OCI-LY7 (cell line): Measurements from ENCODE around the gene SLC27A5.

Experiments
- CTCF ChIP-seq: fragments of 200-600 bp; sonication (generic); conservative IDR thresholded peaks from 2 replicates; pipeline ENCODE4 v1.5.1; 2014; ENCODE audit warnings: mild to moderate bottlenecking, antibody characterized with exemption, low read length, moderate library complexity, mixed read lengths
- EZH2phosphoT487 ChIP-seq: fragments of 200-600 bp; sonication (generic); IDR thresholded peaks from 2 replicates; pipeline ENCODE4 v1.6.1; 2018; ENCODE audit warnings: low read depth, borderline replicate concordance, mild to moderate bottlenecking, mixed run types, antibody characterized with exemption, low read length, moderate library complexity, mixed read lengths

DNA sequence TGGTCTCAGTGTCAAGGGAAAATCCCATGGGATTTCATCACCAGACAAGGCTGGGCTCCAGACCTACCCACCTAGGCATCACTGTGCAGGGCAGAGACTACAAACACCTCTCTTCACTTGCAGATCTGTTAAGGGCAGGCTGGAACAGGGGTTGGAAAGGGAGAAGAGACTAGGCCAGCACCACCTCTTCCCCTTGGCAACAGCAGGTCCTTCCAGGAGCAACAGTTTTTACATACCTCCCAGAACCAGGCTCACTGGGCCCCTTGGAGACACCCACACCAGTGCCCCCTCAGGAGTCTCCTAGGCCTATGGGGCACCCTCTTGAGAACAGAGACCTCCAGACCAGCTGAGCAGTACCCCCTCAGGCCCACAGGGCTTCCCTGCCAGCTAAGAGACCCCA is 49.1 kb upstream of the SLC27A5 start:
- TF ChIP-seq CTCF, result no peak
- no peak for TF ChIP-seq EZH2phosphoT487
